ENCODE measurements around the gene SV2C.
A peak's percentile ranks its signal among the peaks of the same experiment; 100 is the strongest.

SV2C gene

GRCh38 chr5:76386360-76386759 lies 303.2 kb downstream of the SV2C start:
- Histone ChIP-seq H3K9me3 (ENCODE audit: control extremely low read depth in 1 of 5, control insufficient read depth in 4 of 5, insufficient read depth in 2 of 5, low read depth in 1 of 5, low read length in 4 of 5) (no peaks in the 10 kb centered on the region), H3K4me3 (ENCODE audit: control insufficient read depth in 1 of 7, extremely low read depth in 1 of 7, insufficient read depth in 4 of 7, low read depth in 2 of 7, low read length in 6 of 7) (no peak overlapping the region), H3K36me3 (ENCODE audit: control insufficient read depth in 4 of 4, insufficient read depth in 4 of 4, low read length in 3 of 4) (no peaks in the 10 kb centered on the region), H3K27ac (ENCODE audit: insufficient read depth in 1 of 2, low read depth in 1 of 2, low read length in 2 of 2, poor library complexity in 1 of 2, severe bottlenecking in 2 of 2) (no peak overlapping the region), H3K4me1 (ENCODE audit: control extremely low read depth in 1 of 4, control insufficient read depth in 4 of 4, insufficient read depth in 4 of 4, low read length in 3 of 4) (peaks cover 10 to 66% (median 50%) of the 10 kb centered on the region in 4 experiments), H3K27me3 (replicated peaks in 2 of 5; ENCODE audit: control insufficient read depth in 4 of 5, insufficient read depth in 5 of 5, low read length in 4 of 5) (no peaks in the 10 kb centered on the region)
- 80% methylated on average over 4 of the region's 5 CpGs for WGBS (ENCODE audit: insufficient coverage)
- ChIA-PET CTCF (interaction anchor here (0.6 to 5.9 kb wide), 7 partner anchors 9 to 158 kb away, joined by 3 to 27 read pairs (median 3); partner anchors contain the start of gene IQGAP2), POLR2A (interaction anchor here (1.5 kb wide), 1 partner anchor 16 kb away, joined by 10 read pairs; no protein-coding TSS in a partner anchor)
- DNase-seq, result no peak

- Histone ChIP-seq H3K4me1 (ENCODE audit: control extremely low read depth in 1 of 4, control insufficient read depth in 4 of 4, insufficient read depth in 4 of 4, low read length in 3 of 4) (peaks cover 14 to 74% (median 57%) of the 10 kb centered on the region in 4 experiments), H3K36me3 (ENCODE audit: control insufficient read depth in 4 of 4, insufficient read depth in 4 of 4, low read length in 3 of 4) (no peaks in the 10 kb centered on the region), H3K27ac (ENCODE audit: insufficient read depth in 1 of 2, low read depth in 1 of 2, low read length in 2 of 2, poor library complexity in 1 of 2, severe bottlenecking in 2 of 2) (no peak overlapping the region), H3K9me3 (ENCODE audit: control extremely low read depth in 1 of 5, control insufficient read depth in 4 of 5, insufficient read depth in 2 of 5, low read depth in 1 of 5, low read length in 4 of 5) (no peaks in the 10 kb centered on the region), H3K4me3 (ENCODE audit: control insufficient read depth in 1 of 7, extremely low read depth in 1 of 7, insufficient read depth in 4 of 7, low read depth in 2 of 7, low read length in 6 of 7) (no peak overlapping the region), H3K27me3 (replicated peaks in 2 of 5; ENCODE audit: control insufficient read depth in 4 of 5, insufficient read depth in 5 of 5, low read length in 4 of 5) (no peaks in the 10 kb centered on the region)
- DNase-seq, result no peak
- CTCF ChIA-PET, result interaction anchor here (0.8 to 5.9 kb wide), 9 partner anchors 8 to 156 kb away, joined by 3 to 27 read pairs (median 3); partner anchors contain the start of gene IQGAP2
- WGBS (ENCODE audit: insufficient coverage), result no CpG with 5 or more reads among the region's 1 CpG
- POLR2A ChIA-PET, result no interaction called here
These were observed 305.1 kb downstream of the SV2C start for GRCh38 chr5:76388236-76388635.

- WGBS (ENCODE audit: insufficient coverage), result 95% methylated on average over 7 of the region's 11 CpGs
- H3K4me1 ChIP-seq (ENCODE audit: control extremely low read depth in 1 of 4, control insufficient read depth in 4 of 4, insufficient read depth in 4 of 4, low read length in 3 of 4), result peaks cover 16 to 70% (median 56%) of the 10 kb centered on the region in 4 experiments
- ChIA-PET POLR2A (interaction anchor here (0.6 kb wide), 1 partner anchor 1055 kb away, joined by 3 read pairs; no protein-coding TSS in a partner anchor), CTCF (interaction anchor here (0.7 to 5.9 kb wide), 11 partner anchors 9 to 194 kb away, joined by 3 to 27 read pairs (median 3); partner anchors contain the start of gene IQGAP2)
- no peaks in the 10 kb centered on the region for H3K27me3 ChIP-seq (replicated peaks in 2 of 5; ENCODE audit: control insufficient read depth in 4 of 5, insufficient read depth in 5 of 5, low read length in 4 of 5)
- no peaks in the 10 kb centered on the region for H3K9me3 ChIP-seq (ENCODE audit: control extremely low read depth in 1 of 5, control insufficient read depth in 4 of 5, insufficient read depth in 2 of 5, low read depth in 1 of 5, low read length in 4 of 5)
- H3K36me3 ChIP-seq (ENCODE audit: control insufficient read depth in 4 of 4, insufficient read depth in 4 of 4, low read length in 3 of 4), result no peaks in the 10 kb centered on the region
- H3K27ac ChIP-seq (ENCODE audit: insufficient read depth in 1 of 2, low read depth in 1 of 2, low read length in 2 of 2, poor library complexity in 1 of 2, severe bottlenecking in 2 of 2), result no peak overlapping the region
- no peak overlapping the region for H3K4me3 ChIP-seq (ENCODE audit: control insufficient read depth in 1 of 7, extremely low read depth in 1 of 7, insufficient read depth in 4 of 7, low read depth in 2 of 7, low read length in 6 of 7)
- no peak for DNase-seq
These were observed 305.8 kb downstream of the SV2C start for GRCh38 chr5:76388791-76389512.

GRCh38 chr5:76389513-76390154 lies 306.5 kb downstream of the SV2C start:
- H3K4me1 ChIP-seq (ENCODE audit: control extremely low read depth in 1 of 4, control insufficient read depth in 4 of 4, insufficient read depth in 4 of 4, low read length in 3 of 4), result peaks cover 16 to 69% (median 55%) of the 10 kb centered on the region in 4 experiments
- no peaks in the 10 kb centered on the region for H3K27me3 ChIP-seq (replicated peaks in 2 of 5; ENCODE audit: control insufficient read depth in 4 of 5, insufficient read depth in 5 of 5, low read length in 4 of 5)
- no peak overlapping the region for H3K4me3 ChIP-seq (ENCODE audit: control insufficient read depth in 1 of 7, extremely low read depth in 1 of 7, insufficient read depth in 4 of 7, low read depth in 2 of 7, low read length in 6 of 7)
- ChIA-PET POLR2A (interaction anchor here (0.6 to 1.3 kb wide), 4 partner anchors 10 to 1056 kb away, joined by 3 to 5 read pairs (median 3); no protein-coding TSS in a partner anchor), CTCF (interaction anchor here (0.7 to 5.9 kb wide), 9 partner anchors 10 to 194 kb away, joined by 3 to 27 read pairs (median 4); partner anchors contain the start of gene IQGAP2)
- no peaks in the 10 kb centered on the region for H3K36me3 ChIP-seq (ENCODE audit: control insufficient read depth in 4 of 4, insufficient read depth in 4 of 4, low read length in 3 of 4)
- 88% methylated on average over 13 of the region's 13 CpGs for WGBS (ENCODE audit: insufficient coverage)
- H3K9me3 ChIP-seq (ENCODE audit: control extremely low read depth in 1 of 5, control insufficient read depth in 4 of 5, insufficient read depth in 2 of 5, low read depth in 1 of 5, low read length in 4 of 5), result no peaks in the 10 kb centered on the region
- no peak for DNase-seq
- no peak overlapping the region for H3K27ac ChIP-seq (ENCODE audit: insufficient read depth in 1 of 2, low read depth in 1 of 2, low read length in 2 of 2, poor library complexity in 1 of 2, severe bottlenecking in 2 of 2)

- CTCF ChIA-PET, result interaction anchor here (0.7 to 5.9 kb wide), 4 partner anchors 11 to 153 kb away, joined by 3 to 27 read pairs (median 12); partner anchors contain the start of gene IQGAP2
- Histone ChIP-seq H3K36me3 (ENCODE audit: control insufficient read depth in 4 of 4, insufficient read depth in 4 of 4, low read length in 3 of 4) (no peaks in the 10 kb centered on the region), H3K27ac (ENCODE audit: insufficient read depth in 1 of 2, low read depth in 1 of 2, low read length in 2 of 2, poor library complexity in 1 of 2, severe bottlenecking in 2 of 2) (peak overlapping the region in 1 of 2 experiments; percentile 6), H3K27me3 (replicated peaks in 2 of 5; ENCODE audit: control insufficient read depth in 4 of 5, insufficient read depth in 5 of 5, low read length in 4 of 5) (no peaks in the 10 kb centered on the region), H3K9me3 (ENCODE audit: control extremely low read depth in 1 of 5, control insufficient read depth in 4 of 5, insufficient read depth in 2 of 5, low read depth in 1 of 5, low read length in 4 of 5) (no peaks in the 10 kb centered on the region), H3K4me1 (ENCODE audit: control extremely low read depth in 1 of 4, control insufficient read depth in 4 of 4, insufficient read depth in 4 of 4, low read length in 3 of 4) (peaks cover 16 to 65% (median 51%) of the 10 kb centered on the region in 4 experiments), H3K4me3 (ENCODE audit: control insufficient read depth in 1 of 7, extremely low read depth in 1 of 7, insufficient read depth in 4 of 7, low read depth in 2 of 7, low read length in 6 of 7) (peak overlapping the region in 1 of 7 experiments; percentile 24)
- peak in 2 of 3 donors; percentile 58 to 70 for DNase-seq
- POLR2A ChIA-PET, result interaction anchor here (1.3 kb wide), 1 partner anchor 11 kb away, joined by 5 read pairs; no protein-coding TSS in a partner anchor
- WGBS (ENCODE audit: insufficient coverage), result 28% methylated on average over 9 of the region's 9 CpGs
These were observed 307.8 kb downstream of the SV2C start for GRCh38 chr5:76391014-76391413.

- Histone ChIP-seq H3K27ac (ENCODE audit: insufficient read depth in 1 of 2, low read depth in 1 of 2, low read length in 2 of 2, poor library complexity in 1 of 2, severe bottlenecking in 2 of 2) (peak overlapping the region in 1 of 2 experiments; percentile 52), H3K36me3 (ENCODE audit: control insufficient read depth in 4 of 4, insufficient read depth in 4 of 4, low read length in 3 of 4) (no peaks in the 10 kb centered on the region), H3K9me3 (ENCODE audit: control extremely low read depth in 1 of 5, control insufficient read depth in 4 of 5, insufficient read depth in 2 of 5, low read depth in 1 of 5, low read length in 4 of 5) (no peaks in the 10 kb centered on the region), H3K4me1 (ENCODE audit: control extremely low read depth in 1 of 4, control insufficient read depth in 4 of 4, insufficient read depth in 4 of 4, low read length in 3 of 4) (peaks cover 16 to 60% (median 44%) of the 10 kb centered on the region in 4 experiments), H3K27me3 (replicated peaks in 2 of 5; ENCODE audit: control insufficient read depth in 4 of 5, insufficient read depth in 5 of 5, low read length in 4 of 5) (no peaks in the 10 kb centered on the region), H3K4me3 (ENCODE audit: control insufficient read depth in 1 of 7, extremely low read depth in 1 of 7, insufficient read depth in 4 of 7, low read depth in 2 of 7, low read length in 6 of 7) (no peak overlapping the region)
- POLR2A ChIA-PET, result interaction anchor here (1.6 kb wide), 1 partner anchor 10 kb away, joined by 3 read pairs; the partner anchor contains the start of gene IQGAP2
- 100% methylated on average over 1 of the region's 5 CpGs for WGBS (ENCODE audit: insufficient coverage)
- peak in 2 of 3 donors; percentile 67 to 72 for DNase-seq
- CTCF ChIA-PET, result interaction anchor here (0.9 to 1.1 kb wide), 2 partner anchors 9 to 61 kb away, joined by 4 read pairs; no protein-coding TSS in a partner anchor
These were observed 310.0 kb downstream of the SV2C start for GRCh38 chr5:76393035-76393680.

Measured in common myeloid progenitor, CD34-positive (primary cell).